ENCODE data around the gene ERICH4.

Gene ERICH4

DNA sequence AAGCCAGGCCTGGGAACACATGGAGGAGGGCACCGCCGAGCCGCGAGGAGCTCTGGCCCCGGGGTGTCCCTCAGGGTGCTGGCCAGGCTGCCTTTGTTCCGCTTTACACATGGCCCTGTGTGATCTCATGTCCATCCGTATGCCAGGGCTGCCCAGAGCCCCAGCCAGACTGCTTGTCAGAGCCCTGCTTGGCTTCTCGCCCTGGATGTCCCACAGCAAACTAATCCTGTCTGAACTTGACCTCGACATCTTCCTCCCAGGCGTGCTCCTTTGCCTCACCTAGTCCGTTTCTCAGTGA lies 31.0 kb upstream of the ERICH4 start:
- Histone ChIP-seq H3K4me1 (ENCODE audit: control insufficient read depth, low read length) (peaks cover 8% of the 10 kb centered on the region), H3K27ac (ENCODE audit: low read depth, low read length) (no peak overlapping the region), H3K27me3 (ENCODE audit: control insufficient read depth, low read length) (no peaks in the 10 kb centered on the region), H3K4me2 (ENCODE audit: low read length) (no peak overlapping the region), H3K36me3 (ENCODE audit: control insufficient read depth, low read length) (no peaks in the 10 kb centered on the region; the same call in 1 of the 2 replicates), H3K79me2 (ENCODE audit: control insufficient read depth, low read length) (no peaks in the 10 kb centered on the region), H3K9me2 (replicated peaks; ENCODE audit: control insufficient read depth, low read length) (no peaks in the 10 kb centered on the region), H3K9me3 (ENCODE audit: control insufficient read depth, insufficient read depth, low read length) (no peaks in the 10 kb centered on the region), H3F3A (ENCODE audit: control insufficient read depth, insufficient read depth) (no peaks in the 10 kb centered on the region), H3K4me3 (ENCODE audit: low read length) (no peak overlapping the region), H4K20me1 (ENCODE audit: control insufficient read depth, insufficient read depth, low read depth, low read length) (no peaks in the 10 kb centered on the region)
- no peak for TF ChIP-seq EZH2phosphoT487 (IDR thresholded peaks at IDR 0.05; ENCODE audit: borderline replicate concordance, low read length)
- TF ChIP-seq, protein P1, sequence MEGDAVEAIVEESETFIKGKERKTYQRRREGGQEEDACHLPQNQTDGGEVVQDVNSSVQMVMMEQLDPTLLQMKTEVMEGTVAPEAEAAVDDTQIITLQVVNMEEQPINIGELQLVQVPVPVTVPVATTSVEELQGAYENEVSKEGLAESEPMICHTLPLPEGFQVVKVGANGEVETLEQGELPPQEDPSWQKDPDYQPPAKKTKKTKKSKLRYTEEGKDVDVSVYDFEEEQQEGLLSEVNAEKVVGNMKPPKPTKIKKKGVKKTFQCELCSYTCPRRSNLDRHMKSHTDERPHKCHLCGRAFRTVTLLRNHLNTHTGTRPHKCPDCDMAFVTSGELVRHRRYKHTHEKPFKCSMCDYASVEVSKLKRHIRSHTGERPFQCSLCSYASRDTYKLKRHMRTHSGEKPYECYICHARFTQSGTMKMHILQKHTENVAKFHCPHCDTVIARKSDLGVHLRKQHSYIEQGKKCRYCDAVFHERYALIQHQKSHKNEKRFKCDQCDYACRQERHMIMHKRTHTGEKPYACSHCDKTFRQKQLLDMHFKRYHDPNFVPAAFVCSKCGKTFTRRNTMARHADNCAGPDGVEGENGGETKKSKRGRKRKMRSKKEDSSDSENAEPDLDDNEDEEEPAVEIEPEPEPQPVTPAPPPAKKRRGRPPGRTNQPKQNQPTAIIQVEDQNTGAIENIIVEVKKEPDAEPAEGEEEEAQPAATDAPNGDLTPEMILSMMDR (IDR thresholded peaks at IDR 0.05; ENCODE audit: low read depth, low read length, poor library complexity, severe bottlenecking) = no peak

GRCh38 chr19:41412953-41413352 lies 30.0 kb upstream of the ERICH4 start:
- no peak for TF ChIP-seq EZH2phosphoT487 (IDR thresholded peaks at IDR 0.05; ENCODE audit: borderline replicate concordance, low read length)
- TF ChIP-seq, protein P1 (IDR thresholded peaks at IDR 0.05; ENCODE audit: low read depth, low read length, poor library complexity, severe bottlenecking) = no peak
- Histone ChIP-seq H3K4me3 (ENCODE audit: low read length) (no peak overlapping the region), H3K4me1 (ENCODE audit: control insufficient read depth, low read length) (no peaks in the 10 kb centered on the region), H3K27ac (ENCODE audit: low read depth, low read length) (no peak overlapping the region), H3K36me3 (ENCODE audit: control insufficient read depth, low read length) (no peaks in the 10 kb centered on the region; the same call in 1 of the 2 replicates), H3K4me2 (ENCODE audit: low read length) (no peak overlapping the region), H4K20me1 (ENCODE audit: control insufficient read depth, insufficient read depth, low read depth, low read length) (no peaks in the 10 kb centered on the region), H3K79me2 (ENCODE audit: control insufficient read depth, low read length) (no peaks in the 10 kb centered on the region), H3K9me3 (ENCODE audit: control insufficient read depth, insufficient read depth, low read length) (no peaks in the 10 kb centered on the region), H3F3A (ENCODE audit: control insufficient read depth, insufficient read depth) (no peaks in the 10 kb centered on the region), H3K9me2 (replicated peaks; ENCODE audit: control insufficient read depth, low read length) (no peaks in the 10 kb centered on the region), H3K27me3 (ENCODE audit: control insufficient read depth, low read length) (no peaks in the 10 kb centered on the region)

DNA sequence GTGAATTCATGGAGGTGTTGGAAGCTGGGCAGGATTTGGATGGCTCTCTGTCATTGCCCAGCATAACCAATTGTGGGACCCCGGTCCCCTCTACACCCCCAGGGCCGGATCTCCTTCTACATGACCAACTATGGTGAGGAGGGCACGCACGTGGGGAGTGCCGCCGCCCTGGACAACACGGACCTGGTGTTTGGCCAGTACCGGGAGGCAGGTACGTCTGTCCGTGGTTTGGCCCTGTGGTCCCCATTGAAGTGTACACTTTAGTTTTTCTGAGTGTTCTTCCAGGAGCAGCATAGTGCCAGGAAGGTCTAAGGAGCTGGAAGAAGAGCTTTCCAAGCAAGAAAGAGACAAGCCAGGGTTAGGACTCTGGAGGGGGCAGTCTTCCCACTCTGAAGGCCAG lies 29.0 kb upstream of the ERICH4 start:
- no peaks in the 10 kb centered on the region for H4K20me1 ChIP-seq (ENCODE audit: control insufficient read depth, insufficient read depth, low read depth, low read length)
- no peaks in the 10 kb centered on the region for H3K79me2 ChIP-seq (ENCODE audit: control insufficient read depth, low read length)
- H3K9me2 ChIP-seq (replicated peaks; ENCODE audit: control insufficient read depth, low read length) = no peaks in the 10 kb centered on the region
- TF ChIP-seq, protein P1 (IDR thresholded peaks at IDR 0.05; ENCODE audit: low read depth, low read length, poor library complexity, severe bottlenecking) = no peak
- no peak for TF ChIP-seq EZH2phosphoT487 (IDR thresholded peaks at IDR 0.05; ENCODE audit: borderline replicate concordance, low read length)
- no peak overlapping the region for H3K4me2 ChIP-seq (ENCODE audit: low read length)
- H3K4me3 ChIP-seq (ENCODE audit: low read length) = no peak overlapping the region
- H3K27ac ChIP-seq (ENCODE audit: low read depth, low read length) = no peak overlapping the region
- no peaks in the 10 kb centered on the region for H3K4me1 ChIP-seq (ENCODE audit: control insufficient read depth, low read length)
- H3K9me3 ChIP-seq (ENCODE audit: control insufficient read depth, insufficient read depth, low read length) = no peaks in the 10 kb centered on the region
- no peaks in the 10 kb centered on the region for H3K27me3 ChIP-seq (ENCODE audit: control insufficient read depth, low read length)
- H3F3A ChIP-seq (ENCODE audit: control insufficient read depth, insufficient read depth) = no peaks in the 10 kb centered on the region
- H3K36me3 ChIP-seq (ENCODE audit: control insufficient read depth, low read length) = peaks cover 1% of the 10 kb centered on the region; the same call in 1 of the 2 replicates

DNA sequence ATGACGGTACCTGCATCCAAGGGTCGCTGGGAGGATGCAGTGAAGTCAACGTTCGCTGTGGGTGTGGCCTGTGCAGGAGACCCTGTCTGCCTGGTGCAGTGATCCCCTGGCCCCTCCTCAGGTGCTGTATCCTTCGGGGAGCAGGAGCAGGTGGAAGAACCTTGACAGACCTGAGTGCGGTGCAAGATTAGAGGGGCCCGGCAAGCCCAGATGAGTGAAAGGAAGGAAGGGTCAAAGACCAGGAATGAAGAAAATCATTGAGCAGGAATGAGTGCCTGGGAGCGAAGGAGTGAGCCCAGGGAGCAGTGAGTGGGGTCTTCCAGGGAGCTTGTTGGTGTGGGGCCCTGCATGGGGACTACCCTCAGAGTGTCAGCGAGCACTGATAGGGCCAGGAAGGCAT lies 28.5 kb upstream of the ERICH4 start:
- no peaks in the 10 kb centered on the region for H3K79me2 ChIP-seq (ENCODE audit: control insufficient read depth, low read length)
- H3K36me3 ChIP-seq (ENCODE audit: control insufficient read depth, low read length) = peaks cover 3% of the 10 kb centered on the region; the same call in 1 of the 2 replicates
- no peaks in the 10 kb centered on the region for H3K4me1 ChIP-seq (ENCODE audit: control insufficient read depth, low read length)
- H3K27ac ChIP-seq (ENCODE audit: low read depth, low read length) = no peak overlapping the region
- no peak for TF ChIP-seq EZH2phosphoT487 (IDR thresholded peaks at IDR 0.05; ENCODE audit: borderline replicate concordance, low read length)
- no peaks in the 10 kb centered on the region for H4K20me1 ChIP-seq (ENCODE audit: control insufficient read depth, insufficient read depth, low read depth, low read length)
- H3F3A ChIP-seq (ENCODE audit: control insufficient read depth, insufficient read depth) = no peaks in the 10 kb centered on the region
- no peaks in the 10 kb centered on the region for H3K9me3 ChIP-seq (ENCODE audit: control insufficient read depth, insufficient read depth, low read length)
- no peak overlapping the region for H3K4me3 ChIP-seq (ENCODE audit: low read length)
- no peaks in the 10 kb centered on the region for H3K27me3 ChIP-seq (ENCODE audit: control insufficient read depth, low read length)
- H3K4me2 ChIP-seq (ENCODE audit: low read length) = no peak overlapping the region
- H3K9me2 ChIP-seq (replicated peaks; ENCODE audit: control insufficient read depth, low read length) = no peaks in the 10 kb centered on the region

Data from DOHH2 (cell line).